ENCODE data around the gene ZNF891.
A peak's percentile ranks its signal among the peaks of the same experiment; 100 is the strongest.

The ZNF891 gene

DNA sequence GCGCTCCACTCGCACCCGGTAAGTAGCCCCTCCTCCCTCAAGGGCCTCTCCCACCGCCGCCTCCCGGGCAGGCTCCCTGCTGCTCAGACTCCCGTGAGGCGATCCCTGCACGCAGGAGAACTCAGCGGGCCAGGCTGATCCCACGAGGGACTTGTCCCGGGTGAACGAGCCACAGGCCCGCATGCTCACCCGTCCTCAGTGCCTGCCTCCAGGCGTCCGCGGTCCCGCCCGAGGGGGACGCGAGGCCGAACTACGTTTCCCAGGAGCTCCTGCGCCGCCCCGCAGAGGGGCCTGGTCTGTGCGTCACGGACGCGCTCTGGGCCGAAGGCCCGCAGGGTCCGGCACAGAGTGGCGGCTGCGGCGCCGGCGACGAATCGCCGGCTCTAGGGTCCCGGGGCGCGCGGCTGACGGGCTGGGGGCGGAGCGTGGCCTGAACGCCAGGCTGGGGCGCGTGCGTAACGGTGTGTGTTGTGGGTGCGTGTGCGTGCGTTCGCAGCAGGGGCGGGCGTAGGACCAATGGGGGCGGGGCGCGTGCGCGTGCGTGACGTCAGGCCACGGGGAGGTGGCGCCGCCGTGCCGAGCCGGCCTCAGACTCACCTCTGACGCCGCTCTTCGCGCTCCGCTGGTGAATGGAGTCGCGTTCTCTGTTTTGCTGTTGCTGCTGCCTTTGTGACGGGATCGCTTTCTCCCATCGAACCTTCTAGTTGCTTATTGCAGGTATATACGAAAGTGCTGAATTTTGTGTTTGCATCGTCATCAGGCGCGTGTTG, at the start of gene ZNF891, which contains the start of gene ZNF10:
TSS of gene ZNF891 (minus strand) at position 237 of the 770 bp plus-strand sequence. CDS start 8,356 bp downstream, outside the sequence.
TSS of gene ZNF10 (plus strand) at position 590 of the 770 bp plus-strand sequence. CDS start 13,866 bp downstream, outside the sequence.
- peak; percentile 85 for DNase-seq

DNA sequence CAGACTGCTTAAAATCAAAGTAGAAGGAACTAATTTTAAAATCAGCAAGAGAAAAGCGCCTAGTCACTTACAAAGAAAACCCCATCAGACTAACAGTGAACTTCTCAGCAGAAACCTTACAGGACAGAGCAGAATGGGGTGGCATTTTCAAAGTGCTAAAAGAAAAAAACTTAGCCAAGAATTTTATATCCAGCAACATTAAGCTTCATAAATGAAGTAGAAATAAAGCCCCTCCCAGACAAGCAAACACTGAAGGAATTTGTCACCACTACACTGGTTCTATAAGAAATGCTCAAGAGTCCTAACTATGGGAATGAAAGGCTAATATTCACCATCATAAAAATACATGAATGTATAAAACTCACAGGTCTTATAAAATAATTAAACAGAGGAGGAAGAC, 44.8 kb upstream of the ZNF891 start:
- no peak for DNase-seq

DNA sequence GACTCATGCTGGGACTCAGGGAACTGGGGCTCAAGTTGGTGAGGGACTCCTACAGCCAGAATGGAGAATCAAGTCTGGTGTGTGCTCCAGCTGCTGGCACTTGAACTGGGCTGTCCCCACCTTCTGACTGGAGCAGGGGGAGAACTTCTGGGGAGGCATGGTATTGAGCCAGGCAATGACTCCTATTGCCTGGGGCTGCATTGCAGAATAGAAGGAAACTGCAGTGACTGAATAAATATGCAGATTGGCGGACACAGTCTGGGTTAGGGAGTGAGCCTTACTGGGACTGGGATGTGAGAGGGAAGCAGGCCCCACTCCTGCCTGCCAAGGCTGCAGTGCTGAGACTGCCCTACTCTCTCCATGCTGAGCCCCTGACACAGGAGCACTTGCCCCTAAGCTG, 42.4 kb upstream of the ZNF891 start:
- DNase-seq: no peak

DNA sequence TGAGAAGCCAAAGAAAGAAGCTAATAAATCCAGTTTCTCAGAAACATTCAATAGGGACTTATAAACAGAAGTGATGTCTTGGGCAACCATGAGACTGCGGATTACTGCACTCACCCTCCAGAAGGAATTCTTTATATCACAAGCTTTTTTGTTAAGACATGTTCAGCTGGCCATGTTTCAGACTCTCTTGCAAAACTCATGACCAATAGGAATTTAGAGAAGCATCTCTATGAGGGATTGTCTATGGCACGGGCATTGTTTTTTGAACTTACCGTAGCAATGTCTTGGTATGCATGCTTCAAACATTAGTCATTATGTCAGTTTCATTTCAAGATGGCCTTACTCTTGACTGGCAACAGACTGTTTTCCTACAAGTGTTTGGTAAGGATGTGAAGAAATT, 35.7 kb upstream of the ZNF891 start:
- DNase-seq: no peak

DNA sequence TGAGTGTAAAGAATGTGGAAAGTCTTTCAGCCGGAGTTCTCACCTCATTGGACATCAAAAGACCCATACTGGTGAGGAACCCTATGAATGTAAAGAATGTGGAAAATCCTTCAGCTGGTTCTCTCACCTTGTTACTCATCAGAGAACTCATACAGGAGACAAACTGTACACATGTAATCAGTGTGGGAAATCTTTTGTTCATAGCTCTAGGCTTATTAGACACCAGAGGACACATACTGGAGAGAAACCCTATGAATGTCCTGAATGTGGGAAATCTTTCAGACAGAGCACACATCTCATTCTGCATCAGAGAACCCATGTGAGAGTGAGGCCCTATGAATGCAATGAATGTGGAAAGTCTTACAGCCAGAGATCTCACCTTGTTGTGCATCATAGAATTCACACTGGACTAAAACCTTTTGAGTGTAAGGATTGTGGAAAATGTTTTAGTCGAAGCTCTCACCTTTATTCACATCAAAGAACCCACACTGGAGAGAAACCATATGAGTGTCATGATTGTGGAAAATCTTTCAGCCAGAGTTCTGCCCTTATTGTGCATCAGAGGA, 26.1 kb upstream of the ZNF891 start:
- DNase-seq: no peak

DNA sequence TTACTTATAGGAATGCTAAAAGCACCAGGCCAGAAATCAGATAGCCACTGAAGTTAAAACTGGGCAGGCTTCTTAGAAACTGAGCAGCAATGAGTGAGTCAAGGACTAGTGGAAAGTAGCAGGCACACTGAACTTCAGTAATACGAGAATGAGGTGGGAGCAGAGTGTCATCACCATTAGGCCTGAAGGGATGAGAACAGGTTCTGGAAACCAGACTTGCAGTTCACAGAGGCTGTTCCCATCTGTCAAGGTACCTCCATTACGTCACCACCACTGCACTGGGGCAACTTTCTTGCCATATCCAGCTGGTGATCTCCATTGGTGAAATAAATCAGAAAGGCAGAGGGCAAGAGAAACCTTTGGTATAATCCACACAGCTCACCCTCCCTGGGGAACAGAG, 15.9 kb upstream of the ZNF891 start:
- DNase-seq: no peak

DNA sequence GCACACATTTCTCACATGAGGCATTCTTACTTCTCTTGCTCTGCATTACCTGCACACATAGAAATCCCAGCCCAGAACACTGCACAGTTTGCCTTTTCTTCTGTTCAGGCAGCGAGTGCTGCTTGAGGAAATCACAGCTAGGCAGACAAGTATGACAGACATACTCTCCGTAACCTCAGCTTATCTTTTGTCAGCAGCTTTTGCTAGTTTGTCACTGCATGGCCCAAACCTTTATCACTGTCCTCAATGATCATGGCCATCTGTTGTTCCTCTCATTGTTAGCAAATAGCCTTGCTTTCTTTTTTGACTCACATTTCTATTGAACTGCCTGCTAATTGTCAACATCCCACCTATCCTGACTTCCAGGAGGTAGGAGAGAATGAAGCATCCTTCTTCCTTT, 5.7 kb upstream of the ZNF891 start:
- no peak for DNase-seq

DNA sequence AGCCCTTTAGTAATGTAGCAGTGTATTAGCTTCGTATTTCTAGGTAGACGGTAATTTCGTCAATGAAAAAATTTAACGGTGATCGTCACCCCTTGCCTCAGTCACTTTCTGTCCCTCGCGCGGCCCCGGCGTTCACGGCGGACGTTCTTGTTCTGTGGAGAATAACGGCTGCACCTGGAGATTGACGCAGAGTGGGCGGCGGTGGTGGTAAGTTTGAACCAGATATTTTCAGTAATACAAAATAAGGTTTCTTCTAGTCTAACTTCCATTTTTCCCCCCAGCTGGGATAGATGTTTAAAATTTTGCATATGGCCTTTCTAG, 694 bp upstream of the ZNF891 start:
- DNase-seq: no peak

DNA sequence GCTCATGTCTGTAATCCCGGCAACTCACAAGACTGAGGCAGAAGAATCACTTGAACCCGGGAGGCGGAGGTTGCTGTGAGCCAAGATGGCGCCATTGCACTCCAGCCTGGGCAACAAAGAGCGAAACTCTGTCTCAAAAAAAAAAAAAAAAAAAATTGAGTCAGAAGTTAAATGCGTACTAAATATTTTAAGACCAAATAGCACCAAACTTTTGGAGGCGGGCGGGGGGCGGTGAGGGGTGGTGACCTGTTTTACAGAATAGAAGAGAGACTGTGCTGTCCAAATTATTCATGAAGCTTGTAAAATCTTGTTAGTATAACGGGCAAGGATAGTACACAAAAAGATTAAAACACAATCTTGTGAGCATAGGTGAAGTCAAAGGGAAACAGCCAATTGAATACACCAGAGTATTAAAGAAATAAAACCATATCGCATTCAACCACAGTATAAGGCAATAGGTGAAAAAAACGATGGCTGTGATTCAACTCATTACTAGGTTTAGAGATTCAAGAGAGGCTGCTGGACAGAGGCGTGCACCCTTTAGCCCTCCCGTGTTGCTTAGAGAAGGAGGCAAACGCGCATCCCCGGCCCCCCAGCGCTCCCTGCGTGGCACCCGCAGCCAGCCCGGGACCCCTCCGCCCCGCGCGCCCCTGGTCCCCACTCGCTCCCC, 571 bp downstream of the ZNF891 start:
- DNase-seq: no peak

DNA sequence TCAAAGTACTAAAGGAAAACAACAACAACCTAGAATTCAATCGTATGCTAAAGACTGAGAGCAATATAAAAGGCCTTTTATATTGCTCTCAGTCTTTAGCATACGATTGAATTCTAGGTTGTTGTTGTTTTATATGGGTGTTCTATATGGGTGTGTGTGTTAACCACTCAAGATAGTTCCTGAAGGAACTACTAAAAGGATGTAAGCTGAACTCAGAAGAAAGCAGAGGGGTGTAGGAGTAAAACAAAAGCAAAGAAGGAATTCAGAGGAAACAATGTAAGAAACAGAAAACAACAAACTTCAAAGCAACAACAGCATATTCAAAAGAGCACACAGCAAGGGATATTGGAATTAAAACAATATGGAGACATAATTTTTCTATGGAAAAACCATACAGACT, 5.4 kb downstream of the ZNF891 start:
- no peak for DNase-seq

DNA sequence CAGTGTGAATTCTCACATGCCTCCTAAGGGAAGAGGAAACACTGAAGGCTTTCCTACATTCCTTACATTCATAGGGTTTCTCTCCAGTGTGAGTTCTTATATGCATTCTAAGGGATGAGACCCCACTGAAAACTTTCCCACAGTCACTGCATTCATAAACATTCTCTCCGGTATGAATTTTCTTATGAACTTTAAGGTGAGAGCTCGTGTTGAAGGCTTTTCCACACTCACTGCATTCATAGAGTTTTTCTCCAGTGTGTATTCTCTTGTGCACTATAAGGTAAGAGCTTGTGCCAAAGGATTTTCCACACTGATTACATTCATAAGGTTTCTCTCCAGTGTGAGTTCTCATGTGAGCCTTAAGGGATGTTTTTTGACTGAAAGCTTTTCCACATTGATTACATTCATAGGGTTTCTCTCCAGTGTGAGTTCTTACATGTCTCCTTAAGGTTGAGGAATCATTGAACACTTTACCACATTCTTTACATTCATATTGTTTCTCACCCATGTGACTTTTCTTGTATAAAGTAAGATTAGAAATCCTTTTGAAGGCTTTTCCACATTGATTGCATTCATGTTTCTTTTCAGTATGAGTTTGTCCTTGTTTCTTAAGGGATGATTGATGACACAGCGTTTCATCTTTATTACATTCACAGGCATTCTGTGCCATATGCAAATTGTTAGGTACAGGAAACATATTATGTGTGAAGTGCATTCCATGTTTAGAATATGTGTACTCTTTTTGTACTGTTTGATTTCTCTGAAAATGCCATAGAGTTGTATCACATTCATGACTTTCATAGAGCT, 9.5 kb downstream of the ZNF891 start:
- DNase-seq: no peak

DNA sequence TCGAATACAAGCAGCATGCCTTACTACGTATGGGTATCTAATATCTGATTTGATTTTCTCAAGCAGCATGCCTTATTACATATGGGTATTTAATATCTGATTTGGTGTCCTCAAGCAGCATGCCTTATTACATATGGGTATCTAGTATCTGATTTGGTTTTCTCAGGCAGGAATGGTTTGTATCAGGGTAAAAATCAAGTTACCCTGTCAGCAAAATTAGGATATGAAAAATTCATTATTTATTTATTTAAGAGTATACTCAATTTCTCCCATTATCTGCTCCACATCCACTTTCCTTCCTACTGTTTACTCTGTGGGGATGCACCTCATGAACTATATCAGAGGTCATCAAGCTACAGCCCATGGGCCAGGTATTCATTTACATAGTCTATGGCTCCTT, 21.9 kb downstream of the ZNF891 start:
- no peak for DNase-seq

DNA sequence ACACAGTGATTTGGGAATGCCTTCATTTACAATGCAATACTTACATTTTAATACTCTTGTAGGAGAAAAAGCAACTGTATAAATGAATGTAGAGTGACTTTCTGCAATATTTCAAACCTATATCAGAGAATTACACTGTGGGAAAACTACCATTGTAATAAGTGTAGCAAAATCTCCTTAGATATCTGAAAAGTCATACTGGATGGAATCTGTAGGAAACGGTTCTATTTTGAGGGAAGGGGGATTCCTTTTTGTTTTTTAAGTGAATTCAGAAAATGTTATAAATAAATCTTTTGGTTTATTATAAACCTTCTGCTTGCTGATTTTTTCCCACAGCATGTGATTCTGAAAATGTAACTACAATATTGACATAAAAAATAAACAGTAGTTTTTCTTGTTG, 23.0 kb downstream of the ZNF891 start:
- DNase-seq: no peak

DNA sequence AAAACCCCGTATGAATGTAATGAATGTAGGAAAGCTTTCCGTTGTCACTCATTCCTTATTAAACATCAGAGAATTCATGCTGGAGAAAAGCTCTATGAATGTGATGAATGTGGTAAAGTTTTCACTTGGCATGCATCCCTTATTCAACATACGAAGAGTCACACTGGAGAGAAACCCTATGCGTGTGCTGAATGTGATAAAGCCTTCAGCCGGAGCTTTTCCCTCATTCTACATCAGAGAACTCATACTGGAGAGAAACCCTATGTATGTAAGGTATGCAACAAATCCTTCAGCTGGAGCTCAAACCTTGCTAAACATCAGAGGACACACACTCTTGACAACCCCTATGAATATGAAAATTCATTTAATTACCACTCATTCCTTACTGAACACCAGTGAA, 23.8 kb downstream of the ZNF891 start:
- DNase-seq: no peak

DNA sequence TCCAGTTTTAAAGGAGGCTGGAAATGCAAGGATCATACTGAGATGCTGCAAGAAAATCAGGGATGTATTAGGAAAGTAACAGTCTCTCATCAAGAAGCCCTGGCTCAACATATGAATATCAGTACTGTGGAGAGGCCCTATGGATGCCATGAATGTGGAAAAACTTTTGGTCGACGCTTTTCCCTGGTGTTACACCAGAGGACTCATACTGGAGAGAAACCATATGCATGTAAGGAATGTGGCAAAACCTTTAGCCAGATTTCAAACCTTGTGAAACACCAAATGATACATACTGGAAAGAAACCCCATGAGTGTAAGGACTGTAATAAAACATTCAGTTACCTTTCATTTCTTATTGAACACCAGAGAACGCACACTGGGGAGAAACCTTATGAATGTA, 24.5 kb downstream of the ZNF891 start:
- no peak for DNase-seq

DNA sequence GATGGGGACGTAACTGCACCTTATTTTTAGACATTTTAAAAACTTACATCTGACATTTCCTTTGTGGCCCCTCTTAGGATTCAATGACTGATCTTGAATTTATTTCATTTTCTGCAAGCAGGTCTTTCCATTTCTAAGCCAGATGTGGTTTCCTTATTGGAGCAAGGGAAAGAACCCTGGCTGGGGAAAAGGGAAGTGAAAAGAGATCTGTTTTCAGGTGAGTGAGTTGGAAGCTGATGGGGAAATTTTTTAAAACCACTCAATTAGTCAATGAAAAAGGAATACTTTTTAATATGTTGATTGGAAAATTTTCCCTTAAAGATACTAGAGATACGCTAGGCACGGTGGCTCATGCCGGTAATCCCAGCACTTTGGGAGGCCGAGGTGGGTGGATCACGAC, 46.7 kb downstream of the ZNF891 start:
- DNase-seq: no peak

DNA sequence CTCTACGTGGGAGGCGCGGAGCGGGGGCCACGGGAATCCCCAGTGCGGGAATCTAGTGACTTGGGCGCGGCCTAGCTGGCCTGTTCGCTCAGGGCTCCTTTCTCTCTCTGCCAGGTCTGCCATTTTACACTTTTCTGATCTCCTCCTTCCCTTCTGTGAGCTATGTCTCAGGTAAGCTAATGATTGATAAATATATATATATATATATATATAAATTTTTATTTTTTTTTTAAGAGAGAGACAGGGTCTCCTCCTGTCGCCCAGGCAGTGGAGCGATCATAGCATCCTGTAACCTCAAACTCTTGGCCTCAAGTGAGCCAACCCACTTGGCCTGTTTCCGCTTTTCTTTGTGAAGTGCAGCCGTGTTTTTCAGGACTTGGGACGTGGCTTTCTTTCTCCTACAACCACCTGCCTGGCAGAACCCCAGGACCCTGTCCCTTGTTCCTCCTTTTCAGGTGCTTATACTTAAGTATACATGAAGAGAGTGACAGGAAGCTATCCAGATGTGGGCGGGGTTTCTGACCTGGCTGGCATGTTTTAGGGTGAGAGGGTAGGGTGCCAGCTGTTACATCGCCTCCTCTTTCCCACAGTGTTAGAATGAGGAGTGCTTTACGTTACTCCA, 48.8 kb downstream of the ZNF891 start:
- DNase-seq: no peak

DNA sequence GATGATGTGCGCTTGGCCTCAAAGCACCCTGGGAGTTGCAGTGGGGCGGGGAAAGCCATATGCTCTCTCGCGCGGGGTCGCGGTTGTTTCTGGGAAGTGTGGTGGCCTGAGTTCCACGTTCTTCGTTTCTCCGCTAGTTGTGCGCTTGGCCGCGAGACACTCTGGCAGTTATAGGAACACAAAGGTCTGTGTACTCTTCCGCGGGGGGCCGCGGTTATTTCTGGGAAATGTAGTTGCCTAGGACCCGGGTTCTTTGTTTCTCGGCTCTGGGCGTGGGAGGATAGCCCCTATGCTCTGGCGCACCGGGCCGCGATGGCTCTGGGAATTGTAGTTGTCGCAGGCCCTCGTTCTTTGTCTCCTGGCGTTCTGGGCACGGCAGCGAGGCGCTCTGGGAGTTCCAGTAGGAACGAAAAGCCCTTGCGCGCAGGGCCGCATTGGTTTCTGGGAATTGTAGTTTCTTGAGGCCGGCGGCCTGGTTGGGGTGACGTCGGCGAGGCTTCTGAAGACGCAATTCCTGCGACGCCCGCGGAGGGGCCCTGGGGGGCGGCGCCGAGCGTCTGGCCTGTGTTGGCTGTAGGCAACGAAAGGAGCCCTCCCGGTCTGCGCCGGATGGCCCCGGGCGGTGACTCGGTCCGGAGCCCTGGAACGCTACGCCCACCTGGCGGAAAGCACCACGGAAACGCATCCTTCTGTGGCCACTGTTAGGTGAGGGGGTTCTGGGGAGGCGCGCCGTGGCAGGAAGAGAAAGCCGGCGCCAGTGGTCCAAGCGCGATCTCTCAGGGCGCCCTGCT, 49.5 kb downstream of the ZNF891 start, which contains the start of gene ZNF140:
TSS of gene ZNF140 (plus strand) at position 556 of the 791 bp plus-strand sequence. CDS start 398 bp downstream, outside the sequence.
- DNase-seq: peak; percentile 94

DNA sequence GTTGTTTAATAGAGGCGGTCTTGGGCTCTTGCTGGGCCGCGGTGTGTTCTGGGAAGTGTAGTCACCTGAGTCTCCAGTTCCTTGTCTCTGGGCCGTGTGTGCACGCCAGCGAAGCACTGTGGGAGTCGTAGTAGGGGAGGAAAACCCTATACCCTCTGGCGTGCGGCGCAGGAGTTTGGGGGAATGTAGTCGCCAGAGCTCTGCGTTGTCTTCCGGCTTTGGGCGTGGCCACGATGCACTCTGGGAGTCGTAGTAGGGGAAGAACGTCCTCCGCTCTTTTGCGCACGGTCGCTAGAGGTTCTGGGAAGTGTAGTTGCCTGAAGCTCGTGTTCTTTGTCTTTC, 50.1 kb downstream of the ZNF891 start:
- DNase-seq: peak; percentile 99

DNA sequence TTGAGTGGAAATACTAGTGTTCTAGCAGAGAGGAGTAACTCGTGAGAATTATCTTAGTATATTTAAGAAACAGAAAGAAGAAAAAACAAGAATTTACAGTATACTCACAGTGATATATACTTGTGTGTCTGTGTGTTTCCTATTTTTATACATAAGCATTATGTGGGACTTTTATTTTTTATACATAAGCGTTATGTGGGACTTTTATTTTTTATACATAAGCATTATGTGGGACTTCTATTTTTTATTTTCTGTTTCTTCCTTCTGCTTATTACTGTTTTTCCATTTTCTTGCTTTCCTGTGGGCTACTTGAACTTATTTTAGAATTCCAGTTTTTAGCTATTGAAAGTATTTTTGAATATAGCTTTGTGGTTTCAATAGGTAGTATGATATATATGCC, 56.2 kb downstream of the ZNF891 start:
- DNase-seq: no peak

DNA sequence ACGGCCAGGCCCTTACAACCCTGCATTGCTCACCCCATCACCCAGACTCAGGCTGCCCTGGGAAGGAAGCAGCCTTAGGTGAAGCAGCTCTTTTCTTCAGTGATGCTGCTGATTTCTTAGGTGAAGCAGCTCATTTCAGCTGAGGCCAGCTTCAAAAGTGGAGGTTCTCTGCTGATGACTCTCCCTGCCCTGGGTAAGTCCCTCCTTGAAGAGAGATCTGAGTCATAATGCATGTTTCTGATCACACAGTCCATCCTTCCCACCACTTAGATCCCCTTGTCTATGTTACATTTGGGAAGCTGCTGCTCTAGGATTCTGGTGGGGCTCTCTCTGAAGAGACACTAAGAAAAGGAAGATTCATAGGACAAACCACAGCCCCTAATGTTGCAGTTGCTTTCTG, 66.5 kb downstream of the ZNF891 start:
- DNase-seq: no peak

DNA sequence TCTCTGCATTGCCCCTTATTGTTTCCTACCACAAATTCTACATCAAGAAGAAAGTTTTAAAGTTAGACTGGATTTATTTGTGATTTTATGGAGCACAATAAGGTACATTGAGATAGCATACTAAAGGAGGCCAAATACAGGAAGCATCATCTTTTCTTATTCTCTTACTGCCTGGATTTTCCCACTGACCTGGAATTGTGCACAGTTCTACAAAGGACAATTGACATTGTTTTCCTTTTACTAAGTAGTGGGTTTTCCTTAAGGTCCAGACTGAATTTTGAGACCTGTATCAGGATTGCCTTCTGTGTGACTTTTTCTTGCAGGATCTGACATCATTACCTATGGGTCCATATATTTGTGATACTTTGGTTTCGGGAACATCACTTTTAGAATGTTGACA, 68.1 kb downstream of the ZNF891 start:
- no peak for DNase-seq
